Measurements from ENCODE around the gene PALLD.

DNA sequence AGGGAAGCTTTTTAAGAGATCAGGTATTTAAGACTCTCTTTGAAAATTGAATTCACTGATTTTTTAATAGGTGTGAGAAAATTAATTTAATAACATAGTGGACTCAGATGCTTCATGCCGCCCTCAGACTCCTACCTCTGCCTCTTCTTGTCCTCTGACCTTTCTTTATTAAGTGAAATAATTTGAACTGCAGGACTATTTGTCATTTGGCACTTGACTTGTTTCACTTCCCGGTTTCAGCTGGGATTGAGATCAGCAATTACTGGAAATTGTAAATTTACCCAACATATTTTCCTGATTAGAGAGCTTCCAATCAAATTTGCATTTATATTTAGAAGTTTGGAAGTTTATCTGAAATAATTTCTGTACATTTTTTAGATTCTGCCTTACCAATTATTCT is 396.4 kb downstream of the PALLD start:
- TF ChIP-seq, protein P1, sequence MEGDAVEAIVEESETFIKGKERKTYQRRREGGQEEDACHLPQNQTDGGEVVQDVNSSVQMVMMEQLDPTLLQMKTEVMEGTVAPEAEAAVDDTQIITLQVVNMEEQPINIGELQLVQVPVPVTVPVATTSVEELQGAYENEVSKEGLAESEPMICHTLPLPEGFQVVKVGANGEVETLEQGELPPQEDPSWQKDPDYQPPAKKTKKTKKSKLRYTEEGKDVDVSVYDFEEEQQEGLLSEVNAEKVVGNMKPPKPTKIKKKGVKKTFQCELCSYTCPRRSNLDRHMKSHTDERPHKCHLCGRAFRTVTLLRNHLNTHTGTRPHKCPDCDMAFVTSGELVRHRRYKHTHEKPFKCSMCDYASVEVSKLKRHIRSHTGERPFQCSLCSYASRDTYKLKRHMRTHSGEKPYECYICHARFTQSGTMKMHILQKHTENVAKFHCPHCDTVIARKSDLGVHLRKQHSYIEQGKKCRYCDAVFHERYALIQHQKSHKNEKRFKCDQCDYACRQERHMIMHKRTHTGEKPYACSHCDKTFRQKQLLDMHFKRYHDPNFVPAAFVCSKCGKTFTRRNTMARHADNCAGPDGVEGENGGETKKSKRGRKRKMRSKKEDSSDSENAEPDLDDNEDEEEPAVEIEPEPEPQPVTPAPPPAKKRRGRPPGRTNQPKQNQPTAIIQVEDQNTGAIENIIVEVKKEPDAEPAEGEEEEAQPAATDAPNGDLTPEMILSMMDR (IDR thresholded peaks at IDR 0.05) = no peak
- TF ChIP-seq EP300 (IDR thresholded peaks at IDR 0.05) = no peak

All from gastroesophageal sphincter (tissue), 3 donors.